GM21528 (cell line): ENCODE measurements around the gene GNG3.
A peak's percentile ranks its signal among the peaks of the same experiment; 100 is the strongest.
"Not testable (repeated sequence)": the region's sequence is repeated elsewhere in the genome, so short reads cannot be mapped to it uniquely, and the experiment has no call there.

Source experiments
- ATAC-seq: cut with Tn5 transposase; IDR thresholded peaks from one replicate; pipeline ENCODE4 v1.9.1; 2021; ENCODE audit warnings: mild to moderate bottlenecking, moderate library complexity; ENCODE audit not compliant: unreplicated experiment, low FRiP score

Gene GNG3

DNA sequence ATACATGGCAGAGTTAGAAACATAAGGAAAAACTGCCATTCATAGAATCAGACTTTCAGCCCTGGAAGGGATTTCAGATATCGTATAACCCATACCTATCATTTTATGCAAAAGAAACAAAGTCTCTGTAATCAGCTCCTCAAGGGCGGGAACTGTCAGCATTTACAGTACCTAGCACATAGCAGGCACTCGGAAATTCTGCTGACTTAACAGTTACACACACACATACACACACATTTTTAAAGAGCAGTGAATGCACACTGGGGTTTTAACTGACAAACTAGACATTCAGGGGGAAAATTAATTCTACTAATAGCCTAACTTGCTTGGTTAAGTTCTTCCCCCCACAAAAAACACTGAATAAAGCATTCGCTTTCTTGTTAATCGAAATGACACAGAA, 8.7 kb downstream of the GNG3 start:
- no peak for ATAC-seq

DNA sequence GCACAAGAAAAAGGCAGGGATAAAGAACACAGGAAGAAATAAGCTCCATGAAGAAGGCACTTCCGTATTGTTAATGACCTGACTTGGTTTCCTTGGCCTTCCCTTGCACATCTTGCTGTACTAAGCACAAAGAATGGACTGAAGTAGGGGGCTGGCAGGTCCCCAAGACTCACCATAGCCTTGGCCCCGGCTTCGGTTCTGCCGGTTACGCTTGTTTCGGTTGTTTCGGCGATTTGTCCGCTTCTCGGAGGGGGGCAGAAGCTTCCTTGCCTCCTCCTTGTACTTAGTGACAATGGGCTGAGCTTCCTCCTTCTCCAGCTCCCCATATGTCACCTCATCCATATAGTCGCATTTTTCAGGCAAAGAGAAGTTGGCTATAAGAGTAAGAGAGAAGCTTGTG, 9.3 kb downstream of the GNG3 start:
- ATAC-seq: no peak

DNA sequence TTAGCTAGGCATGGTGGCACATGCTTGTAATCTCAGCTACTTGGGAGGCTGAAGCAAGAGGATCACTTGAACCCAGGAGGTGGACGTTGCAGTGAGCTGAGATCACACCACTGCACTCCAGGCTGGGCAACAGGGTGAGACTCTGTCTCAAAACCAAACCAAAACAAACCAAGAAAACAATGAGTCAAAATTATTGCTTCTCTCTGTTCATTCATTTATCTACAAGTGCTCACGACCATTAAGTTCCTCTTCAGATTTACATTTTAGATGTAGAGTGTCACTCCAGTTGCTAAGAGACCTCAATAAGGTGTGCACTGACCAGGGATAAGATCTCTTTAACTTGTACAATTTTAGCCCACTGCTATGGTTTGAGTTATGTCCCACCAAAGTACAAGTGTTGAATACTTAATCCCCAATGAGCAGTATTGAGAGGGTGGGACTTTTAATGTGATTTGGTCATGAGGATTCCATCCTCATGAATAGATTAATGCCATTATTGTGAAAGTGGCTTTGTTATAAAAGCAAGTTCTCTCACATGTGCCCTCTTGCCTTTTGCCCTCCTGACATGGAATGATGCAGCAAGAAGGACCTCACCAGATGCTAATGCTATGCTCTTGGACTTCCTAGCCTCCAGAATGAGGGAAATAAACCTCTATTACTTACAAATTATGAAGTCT, 12.0 kb downstream of the GNG3 start:
- no peak for ATAC-seq

DNA sequence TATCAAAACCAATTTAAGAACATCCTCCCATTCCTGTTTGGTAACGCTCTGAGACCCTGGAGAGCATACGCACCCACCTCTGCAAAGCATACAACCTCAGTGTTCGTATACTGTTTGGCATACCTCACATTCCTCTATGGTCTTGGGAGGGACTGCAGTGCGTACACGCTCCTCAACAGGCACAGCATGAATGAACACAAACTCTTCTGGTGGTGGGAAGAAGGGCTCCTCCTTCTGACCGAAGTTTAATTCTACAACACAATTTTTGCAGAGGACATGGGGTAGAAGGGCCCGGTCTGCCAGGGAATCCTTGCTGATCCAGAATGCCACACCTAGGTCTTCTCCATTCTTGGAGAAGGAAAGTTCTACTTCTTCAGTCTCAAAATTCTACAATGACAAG, 14.5 kb downstream of the GNG3 start:
- ATAC-seq: no peak

DNA sequence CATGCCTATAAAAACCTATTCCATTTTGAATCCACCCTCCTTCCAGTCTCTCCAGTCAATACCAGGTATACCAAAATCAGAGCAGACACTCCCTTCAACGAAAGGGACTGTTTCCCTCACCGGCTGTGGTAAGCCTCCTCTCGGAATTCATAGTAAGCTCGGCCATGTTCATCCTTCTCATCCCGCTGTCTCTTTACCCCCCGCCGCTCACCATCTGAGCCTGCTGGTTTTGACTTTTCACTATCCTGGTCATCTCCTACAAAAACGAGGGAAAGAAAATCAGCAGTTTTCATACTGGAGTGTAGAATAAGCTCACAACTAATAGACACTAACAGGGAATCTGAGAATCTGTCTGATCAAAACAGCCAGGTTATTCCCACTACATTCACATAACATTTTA, 16.7 kb downstream of the GNG3 start:
- ATAC-seq: no peak

DNA sequence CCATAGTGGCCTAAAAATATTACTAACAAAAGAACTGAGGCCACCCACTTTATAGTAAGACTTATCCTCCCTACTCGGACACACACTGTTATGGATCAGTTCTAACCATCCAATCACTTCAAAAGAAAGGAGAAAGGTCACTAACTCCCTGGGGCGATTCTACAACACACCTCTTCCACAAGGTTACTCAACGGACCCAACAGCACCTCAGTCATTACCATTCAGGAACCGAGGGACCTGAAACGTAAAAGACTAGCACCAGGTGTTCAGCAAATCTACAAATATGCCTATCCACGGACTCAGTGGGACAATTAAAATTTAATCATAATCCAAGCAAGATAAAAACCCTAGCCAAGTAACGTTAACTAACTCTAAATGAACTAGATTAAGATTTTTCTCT, 18.2 kb downstream of the GNG3 start:
- ATAC-seq: no peak

DNA sequence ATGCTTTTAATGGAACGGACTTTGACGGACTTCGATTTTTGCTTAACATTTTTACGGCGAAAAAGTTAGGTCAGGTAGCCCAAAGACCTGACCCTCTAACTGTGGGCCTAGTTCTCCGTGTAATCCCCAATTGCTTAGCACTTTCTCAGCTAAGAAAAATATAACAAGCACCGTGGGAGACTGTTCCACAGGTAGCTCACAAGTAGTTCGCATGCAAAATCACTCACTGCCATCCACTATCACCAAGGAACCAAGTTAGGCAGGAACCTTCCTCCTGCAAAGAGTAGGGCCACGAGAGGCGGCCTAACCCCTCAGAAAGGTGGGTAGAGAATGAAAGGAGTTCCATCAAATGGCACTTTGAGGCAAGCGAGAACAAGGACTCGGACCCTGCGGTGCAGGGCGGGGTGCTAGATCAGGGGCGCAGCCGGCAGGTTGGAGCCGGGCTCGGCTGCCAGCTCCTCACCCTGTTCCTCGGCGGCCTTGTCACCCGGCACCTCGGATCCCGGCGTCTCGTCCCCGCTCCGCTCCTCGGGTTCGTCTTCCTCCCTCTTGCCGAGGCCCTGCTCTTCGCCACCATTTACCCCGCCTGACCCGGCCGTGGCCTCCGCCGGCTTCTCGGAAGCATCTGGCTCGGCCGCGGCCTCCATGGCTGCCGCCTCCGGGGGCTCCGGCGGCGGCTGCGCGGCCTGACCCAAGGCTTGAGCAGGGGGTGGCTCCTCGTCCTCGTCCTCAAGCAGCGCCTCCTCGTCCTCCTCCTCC, 18.9 kb downstream of the GNG3 start:
- peak; percentile 1 for ATAC-seq

DNA sequence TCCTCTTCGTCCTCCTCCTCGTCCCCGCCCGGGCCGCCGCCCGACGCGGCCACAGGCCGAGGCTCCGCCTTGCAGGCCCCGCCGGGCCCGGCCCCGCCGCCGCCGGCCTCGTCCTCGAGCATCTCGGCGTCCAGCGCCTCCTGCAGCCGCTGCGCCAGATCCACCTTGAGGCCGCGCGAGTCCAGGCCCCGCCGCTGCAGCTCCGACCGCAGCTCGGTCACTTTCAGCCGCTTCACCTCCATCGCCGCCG, 19.4 kb downstream of the GNG3 start:
- peak; percentile 4 for ATAC-seq

DNA sequence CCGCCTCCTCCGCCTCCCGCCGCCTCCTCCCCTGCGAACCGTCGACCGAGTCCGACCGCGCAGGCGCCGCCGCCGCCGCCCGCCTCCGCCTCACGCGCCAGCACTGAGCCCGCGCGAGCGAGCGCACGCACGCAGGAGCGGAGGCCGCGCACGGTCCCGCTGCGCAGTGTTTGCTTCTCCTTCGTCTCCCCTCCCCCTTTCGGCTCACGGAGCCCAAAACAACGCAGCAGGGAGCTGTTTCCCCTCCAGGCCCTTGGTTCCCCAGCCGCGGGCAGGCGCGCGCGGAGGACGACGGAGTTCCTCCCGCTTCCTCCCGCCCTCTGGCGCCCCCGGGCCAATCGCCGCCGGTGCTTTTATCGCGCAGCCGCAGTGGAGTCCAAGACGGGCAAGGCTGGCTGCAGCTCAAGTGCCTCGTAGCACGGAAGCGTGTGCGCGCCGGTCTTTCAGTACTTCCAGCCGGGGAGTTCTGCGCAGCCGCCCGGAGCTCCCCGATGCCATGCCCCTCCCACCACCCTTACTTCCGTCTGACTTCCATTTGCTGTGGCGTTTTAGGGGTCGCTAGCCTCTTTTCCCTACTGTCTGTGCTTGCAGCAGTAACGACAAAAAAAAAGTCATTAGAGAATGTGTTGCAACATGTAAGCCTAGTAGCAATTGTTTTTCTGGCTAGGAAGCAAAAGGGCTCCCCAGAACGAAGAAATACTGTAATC, 19.8 kb downstream of the GNG3 start, which contains the start of gene HNRNPUL2:
Gene HNRNPUL2, minus strand, starts transcription at position 293 of the 707 bp plus-strand sequence. CDS start 301 bp downstream, outside the sequence.
- ATAC-seq: peak; percentile 63

DNA sequence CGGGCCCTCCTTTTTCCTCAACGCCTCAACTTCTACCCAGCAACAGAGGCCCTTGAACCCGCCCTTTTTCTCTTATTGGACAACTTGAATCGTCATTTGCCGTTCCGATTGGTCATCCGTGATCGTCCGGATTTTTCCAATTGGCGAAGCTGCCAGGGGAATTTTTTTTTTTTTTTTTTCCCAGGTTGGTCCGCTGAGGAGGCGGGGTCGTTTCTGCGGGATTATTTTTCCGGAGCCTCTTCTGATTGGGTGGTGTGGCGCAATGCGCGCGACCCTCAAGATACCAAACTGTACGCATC, 20.3 kb downstream of the GNG3 start:
- peak; percentile 58 for ATAC-seq

DNA sequence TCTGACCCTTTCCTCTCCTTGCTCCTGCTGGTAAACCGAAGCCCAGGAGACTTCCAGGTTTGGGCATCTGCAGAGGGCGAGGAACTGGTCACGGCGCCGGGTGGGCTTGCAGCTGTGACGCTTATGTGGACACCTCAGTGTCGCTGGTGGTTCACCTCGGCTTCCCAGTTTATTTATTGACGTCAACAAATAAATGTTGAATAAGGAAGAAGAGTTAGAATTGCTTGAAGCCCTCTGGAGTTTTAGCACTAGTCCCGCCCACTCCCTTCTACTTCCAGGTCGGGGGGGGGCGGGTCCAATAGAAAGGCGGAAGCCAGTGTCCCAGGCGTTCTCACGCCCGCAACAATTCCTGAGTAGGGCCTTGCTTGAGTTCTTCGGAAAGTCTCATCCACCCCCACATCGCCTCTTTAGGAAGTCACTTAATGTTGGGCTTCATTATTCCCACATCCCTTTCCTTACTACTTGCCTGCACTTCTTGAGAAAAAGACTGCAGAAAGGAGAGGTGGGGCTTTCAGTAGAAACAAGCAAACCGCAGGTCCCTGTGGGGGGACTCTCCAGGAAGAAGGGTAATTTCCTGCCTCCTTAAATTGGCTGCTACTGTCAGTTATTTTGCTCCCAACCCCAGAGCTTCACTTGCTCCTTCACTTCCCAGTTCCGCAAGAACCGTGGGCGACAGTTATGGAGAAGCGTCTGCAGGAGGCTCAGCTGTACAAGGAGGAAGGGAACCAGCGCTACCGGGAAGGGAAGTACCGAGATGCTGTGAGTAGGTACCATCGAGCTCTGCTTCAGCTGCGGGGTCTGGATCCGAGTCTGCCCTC, 20.9 kb downstream of the GNG3 start, which contains the start of gene TTC9C:
Gene TTC9C, plus strand, starts transcription at position 316 of the 818 bp plus-strand sequence. Its CDS starts 363 bp downstream, at position 679.
- ATAC-seq: peak; percentile 26

DNA sequence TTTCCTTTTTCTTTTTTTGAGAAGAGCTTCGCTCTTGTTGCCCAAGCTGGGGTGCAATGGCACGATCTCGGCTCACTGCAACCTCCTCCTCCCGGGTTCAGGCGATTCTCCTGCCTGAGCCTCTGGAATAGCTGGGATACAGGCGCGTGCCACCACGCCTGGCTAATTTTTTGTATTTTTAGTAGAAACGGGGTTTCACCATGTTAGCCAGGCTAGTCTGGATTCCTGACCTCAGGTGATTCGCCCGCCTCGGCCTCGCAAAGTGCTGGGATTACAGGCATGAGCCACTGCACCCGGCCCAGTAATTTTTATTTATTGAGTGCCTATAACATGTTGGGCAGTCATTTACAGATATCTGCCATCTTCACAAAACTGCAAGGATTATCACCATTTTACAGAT, 22.6 kb downstream of the GNG3 start:
- not testable (repeated sequence) for ATAC-seq

DNA sequence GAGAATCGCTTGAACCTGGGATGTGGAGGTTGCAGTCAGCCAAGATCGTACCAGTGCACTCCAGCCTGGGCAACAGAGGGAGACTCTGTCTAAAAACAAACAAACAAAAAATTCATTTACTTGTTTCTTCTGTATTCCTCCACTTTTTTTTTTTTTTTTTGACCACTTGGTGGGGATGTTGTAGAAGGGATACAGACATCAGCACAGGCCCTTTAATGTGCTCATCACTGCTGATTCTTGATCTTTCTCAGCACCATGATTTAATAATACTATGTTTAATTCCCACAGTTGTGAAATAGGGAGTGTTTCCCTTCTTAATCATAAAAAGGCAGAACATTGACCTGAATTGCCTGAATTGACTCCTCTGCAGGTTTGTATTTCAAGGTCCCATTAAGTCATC, 25.4 kb downstream of the GNG3 start:
- no peak for ATAC-seq

DNA sequence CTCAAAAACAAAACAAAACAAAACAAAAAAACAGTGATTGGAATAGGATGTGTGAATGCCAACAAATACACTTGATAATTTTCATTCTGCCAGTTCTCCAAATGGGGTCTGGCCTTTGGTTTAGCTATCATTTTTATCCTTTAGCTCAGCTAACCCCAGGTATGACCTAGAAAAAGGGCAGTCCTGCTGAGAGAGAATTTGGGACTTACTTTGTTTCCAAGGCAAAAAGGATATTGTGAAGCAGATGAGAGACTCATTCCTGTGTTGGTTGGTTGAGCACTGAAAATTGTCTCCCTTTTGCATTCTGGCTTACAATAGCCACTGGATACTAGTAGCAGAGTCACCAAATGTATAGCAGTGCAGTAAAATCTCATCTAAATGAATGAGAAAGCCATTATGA, 29.7 kb downstream of the GNG3 start:
- no peak for ATAC-seq

DNA sequence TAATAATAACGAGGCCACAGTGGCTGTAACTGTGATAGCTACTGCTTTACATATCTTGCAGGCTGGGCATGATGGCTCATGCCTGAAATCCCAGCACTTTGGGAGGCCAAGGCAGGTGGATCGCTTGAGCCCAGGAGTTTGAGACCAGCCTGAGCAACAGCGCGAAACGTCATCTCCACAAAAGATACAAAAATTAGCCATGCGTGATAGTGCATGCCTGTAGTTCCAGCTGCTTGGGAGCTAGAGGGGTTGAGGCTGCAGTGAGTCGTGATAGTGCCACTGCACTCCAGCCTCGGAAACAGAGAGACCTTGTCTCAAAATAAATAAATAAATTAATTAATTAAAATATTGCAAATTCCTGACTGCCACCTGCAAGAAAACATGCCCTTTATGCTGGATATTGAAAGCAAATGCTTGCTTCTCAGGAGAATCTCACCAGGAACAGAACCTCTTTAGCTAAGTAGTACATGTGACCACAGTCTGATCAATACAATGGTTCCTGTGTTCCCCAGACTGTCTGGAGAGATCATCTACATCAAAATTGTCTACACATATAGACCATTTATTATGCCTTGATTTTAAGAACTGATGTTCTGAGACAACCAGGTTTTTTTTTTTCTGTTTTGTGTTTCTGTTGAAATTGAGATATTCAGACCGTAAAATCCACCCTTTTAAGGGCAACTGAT, 40.1 kb downstream of the GNG3 start:
- ATAC-seq: no peak

DNA sequence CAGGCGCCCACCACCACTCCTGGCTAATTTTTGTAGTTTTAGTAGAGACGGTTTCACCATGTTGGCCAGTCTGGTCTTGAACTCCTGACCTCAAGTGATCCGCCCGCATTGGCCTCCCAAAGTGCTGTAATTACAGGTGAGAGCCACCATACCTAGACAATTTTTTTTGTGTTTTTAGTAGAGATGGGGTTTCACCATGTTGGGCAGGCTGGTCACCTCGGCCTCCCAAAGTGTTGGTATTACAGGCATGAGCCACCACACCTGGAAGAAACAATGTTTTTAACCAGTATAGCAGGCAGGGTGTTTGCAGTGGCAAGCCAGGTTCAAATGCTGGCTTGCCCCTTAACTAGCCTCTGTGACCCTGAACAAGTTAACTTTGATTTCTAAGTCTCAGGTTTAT, 42.5 kb downstream of the GNG3 start:
- ATAC-seq: not testable (repeated sequence)

DNA sequence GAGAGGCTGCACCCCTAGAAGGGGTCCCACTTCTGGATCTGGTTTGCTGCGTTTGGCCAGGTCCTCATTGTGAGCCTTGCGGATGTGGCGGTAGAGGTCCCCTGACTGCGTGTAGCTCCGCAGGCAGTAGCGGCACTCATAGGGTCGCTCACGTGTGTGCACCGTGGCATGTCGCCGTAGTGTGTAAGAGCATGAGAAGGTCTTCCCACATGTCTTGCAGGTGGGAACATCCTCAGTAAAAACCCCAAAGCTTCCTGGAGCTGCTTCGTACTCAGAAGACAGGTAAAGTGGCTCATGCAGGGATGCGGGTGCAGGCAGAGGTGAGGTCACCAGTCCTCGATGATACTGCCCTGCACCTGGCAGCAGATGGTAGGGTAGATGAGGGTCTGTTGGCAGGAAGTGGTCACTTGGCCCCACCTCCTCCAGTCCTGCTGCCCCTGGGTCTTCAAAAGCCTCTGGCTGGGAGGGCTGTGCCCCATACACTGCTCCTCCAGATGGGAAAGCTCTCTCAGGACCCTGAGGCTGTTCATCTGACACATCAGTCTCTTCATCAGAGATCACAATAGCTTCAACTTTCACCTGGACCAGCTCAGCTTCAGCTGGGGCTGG, 44.8 kb downstream of the GNG3 start:
- ATAC-seq: no peak

DNA sequence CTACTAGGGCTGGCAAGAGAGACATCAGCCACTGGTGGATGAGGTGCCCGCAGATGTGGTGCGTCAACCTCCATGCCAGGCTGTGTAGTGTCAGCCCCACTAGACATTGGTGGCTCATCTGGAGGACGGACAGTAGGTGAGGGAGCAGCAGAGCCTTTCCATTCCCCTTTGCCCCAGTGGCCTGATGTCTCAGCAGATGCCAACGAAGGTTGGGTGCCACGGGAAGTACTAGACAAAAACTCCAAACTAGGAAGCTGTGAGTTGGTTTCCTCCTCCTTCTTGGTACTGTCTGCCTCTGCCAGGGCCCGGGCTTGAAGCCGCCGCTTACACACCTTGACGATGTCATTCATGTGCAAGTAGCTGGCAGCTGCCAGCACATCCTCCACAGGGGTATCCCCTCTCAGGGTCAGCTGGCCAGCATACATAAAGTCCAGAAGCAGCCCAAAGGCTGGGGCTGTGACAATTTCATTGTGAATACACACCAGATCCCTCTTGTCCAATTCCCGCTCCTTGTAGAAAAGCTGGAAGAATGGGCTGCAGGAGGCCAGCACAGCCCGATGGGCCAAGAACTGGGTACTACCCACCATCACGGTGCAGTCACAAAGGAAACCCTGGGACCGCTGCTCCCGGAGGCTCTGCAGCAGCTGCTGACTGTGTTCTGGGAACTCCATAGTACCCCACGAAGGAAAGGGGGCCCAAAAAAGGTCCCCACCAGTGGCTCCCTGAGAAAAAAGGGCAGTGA, 45.7 kb downstream of the GNG3 start:
- ATAC-seq: no peak
